Right forelimb (tissue), 1 donor: ENCODE results near the gene HLA-DPA1.
"Not testable (repeated sequence)": the region's sequence is repeated elsewhere in the genome, so short reads cannot be mapped to it uniquely, and the experiment has no call there.

ENCODE experiments used
- DNase-seq: peaks from one replicate; pipeline ENCODE4 v3.0.0-alpha.2; 2018

The HLA-DPA1 gene

DNA sequence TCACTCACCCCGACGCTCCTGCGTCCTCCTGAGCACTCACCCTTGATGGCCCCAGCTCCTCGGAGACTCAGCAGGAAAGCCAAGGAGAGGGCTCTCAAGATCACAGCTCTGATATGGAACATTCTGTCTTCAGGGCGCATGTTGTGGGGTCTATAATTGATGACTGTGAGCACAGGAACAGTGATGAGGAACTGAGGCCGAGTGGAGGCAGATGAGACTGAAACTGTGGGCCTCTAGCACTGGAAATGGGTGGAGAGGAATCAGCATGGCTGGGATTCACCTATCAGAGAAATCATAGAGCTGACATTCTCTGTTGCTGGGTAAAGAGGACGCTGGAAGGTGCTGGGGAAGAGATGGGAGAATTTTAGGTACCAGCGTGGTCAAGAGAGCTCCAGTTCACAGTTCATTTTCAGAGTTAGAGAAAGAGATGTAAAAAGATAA is at the start of gene HLA-DPA1:
Gene HLA-DPA1 (minus strand): TSS at position 219 of the 441 bp plus-strand sequence.
- no peak for DNase-seq

DNA sequence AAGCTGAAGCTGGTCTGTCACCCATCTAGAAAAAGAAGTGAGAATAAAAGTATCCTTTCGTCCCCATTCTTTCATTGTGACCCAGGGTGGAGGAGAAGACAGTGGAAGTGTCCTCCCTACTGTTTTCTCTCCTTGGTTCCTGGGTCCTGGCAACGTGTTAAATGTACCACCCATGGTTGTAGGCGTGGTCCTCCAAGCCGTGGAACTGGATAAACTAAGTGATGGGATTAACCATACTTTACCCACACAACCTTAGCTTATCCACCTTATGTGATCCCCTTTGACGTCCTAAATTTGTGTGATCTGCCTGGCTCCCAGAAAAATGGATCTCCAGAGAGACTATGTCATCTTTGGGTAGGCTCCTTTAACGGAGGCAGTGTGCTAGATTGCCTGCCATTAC is 49.7 kb upstream of the HLA-DPA1 start:
- no peak for DNase-seq

DNA sequence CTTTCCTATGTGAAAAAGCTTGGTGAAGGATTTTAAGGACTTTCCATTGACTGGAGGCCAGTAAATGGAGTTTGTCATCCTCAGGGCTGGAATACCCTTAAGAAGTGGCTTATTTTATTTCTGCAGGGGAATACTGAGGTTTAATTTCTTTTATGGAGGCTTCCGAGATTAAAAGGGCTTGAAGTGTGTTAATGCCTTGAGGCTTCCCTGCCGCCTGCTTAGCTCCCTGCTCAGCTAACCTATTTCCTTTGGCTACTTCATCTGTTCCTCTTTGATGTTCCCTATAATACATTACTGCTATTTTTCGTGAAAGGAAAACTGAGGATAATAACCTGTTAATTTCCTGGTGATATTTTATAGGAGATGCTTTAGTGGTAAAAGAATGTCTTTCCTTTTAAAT is 46.6 kb upstream of the HLA-DPA1 start:
- no peak for DNase-seq

DNA sequence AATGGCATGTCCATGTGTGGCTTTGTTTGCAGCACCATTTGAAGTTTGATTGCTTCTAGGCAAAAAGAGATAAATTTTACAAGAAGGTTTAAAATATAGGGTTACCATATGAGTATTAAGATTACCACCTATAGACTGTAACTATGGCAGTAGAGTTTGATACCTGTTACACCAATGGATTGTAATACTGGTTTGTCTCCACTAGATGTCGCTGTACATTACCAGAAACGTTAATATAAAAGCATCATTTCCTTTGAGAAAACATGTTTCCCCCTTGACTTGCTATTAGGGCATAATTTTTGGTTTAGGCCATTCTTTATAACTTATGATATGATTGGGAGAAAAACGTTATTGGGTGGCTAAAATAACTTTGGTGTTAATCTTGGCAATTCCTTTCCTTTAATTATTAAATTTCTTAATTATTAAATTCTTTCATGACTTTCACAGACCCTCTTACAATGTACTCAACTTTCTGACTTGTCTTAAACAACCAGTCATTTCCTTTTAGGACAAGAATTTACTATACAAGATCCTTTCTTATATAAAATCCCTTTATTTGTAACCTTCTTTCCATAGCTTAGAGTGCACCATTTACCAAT is 45.2 kb upstream of the HLA-DPA1 start:
- DNase-seq = no peak

DNA sequence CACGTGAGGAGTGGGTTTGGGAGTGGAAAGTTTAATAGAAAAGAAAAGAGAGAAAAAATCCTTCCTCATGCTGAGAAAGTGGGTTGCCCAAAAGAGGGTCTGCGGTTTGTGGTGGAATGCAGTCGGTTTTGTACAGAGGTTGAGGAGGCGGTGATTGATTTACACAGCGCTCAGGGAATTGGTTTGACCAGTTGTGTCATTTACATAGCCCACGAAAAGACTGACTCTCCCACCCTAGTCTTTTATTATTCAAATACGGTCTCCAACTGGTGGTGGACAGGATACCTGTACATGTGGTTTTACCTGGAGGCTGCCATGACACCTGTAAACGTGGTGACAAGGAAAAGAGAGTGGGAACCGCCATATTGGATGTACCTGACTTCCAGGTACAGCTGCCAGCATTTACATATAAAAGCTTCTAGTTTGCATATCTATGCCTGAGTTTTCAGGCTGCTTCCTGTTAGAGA is 44.4 kb upstream of the HLA-DPA1 start:
- DNase-seq = no peak

DNA sequence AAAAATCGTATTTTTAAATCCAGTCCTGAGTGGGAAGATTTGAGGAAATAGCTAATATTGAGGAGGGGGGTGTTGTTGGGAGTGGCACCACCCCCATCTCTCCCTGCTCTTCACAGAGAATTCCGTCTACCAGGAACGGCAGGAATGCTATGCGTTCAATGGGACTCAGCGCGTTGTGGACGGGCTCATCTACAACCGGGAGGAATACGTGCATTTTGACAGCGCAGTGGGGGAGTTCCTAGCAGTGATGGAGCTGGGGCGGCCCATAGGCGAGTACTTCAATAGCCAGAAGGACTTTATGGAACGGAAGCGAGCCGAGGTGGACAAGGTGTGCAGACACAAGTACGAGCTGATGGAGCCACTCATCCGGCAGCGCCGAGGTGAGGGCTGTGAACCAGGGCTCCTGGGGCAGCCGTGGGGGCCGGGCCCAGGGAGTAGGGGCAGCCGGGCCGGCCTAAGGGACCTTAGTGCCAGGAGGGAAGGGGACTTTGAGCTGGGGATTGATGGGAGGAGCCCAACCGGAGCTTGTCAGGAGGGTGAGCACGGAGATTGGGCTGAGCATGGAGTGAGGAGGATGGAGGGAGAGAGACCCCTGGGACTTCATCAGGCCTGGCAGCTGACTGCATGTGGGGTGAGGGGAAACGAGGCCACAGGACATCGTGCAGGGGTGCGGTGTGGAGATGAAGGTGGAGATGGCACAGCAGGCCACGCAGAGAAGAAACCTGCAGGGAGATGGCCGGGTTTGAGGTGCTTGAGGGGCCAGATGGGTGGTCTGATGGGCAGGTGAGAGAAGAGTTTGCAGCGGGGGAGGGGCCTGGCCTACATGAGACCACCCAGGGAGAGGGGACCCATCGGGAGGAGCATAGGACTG is 43.6 kb upstream of the HLA-DPA1 start:
- no peak for DNase-seq

DNA sequence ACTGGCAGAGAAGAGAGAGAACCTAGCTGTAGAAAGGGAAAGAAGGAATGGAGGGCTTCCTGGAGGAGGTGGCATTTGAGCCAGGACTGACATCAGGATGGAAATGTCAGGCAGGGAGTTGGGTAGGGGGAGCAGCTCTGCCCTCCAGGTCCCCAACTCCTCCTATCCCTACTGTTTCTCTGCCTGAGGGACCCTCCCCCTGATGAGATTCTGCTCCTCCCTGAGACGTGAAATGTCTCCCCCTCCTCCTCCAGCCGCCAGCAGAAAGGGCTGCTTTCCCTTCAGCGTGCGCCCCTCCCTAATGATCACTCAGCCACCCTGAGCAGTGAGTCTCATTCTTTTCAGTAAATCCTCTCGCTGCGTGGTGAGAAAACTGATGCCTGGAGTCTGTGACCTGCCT is 43.0 kb upstream of the HLA-DPA1 start:
- DNase-seq = no peak

DNA sequence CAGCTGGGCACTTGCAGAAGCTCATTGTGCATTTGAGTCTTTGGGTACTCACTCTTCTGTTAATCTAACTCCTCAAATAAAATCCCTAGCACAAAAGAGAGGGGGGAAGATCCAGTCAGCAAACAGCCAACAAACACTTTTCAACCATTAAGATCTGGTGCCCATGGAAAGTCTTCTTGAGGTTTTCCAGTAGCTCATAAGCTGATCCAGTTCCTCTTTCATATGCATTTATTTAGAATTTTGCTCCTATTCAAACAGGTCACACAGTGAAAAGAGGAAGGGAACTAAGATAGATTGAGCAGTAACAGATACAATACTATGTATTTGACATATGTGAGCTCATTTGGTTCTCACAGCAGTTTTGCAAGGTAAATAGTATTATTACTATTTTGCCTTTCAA is 41.0 kb upstream of the HLA-DPA1 start:
- no peak for DNase-seq

DNA sequence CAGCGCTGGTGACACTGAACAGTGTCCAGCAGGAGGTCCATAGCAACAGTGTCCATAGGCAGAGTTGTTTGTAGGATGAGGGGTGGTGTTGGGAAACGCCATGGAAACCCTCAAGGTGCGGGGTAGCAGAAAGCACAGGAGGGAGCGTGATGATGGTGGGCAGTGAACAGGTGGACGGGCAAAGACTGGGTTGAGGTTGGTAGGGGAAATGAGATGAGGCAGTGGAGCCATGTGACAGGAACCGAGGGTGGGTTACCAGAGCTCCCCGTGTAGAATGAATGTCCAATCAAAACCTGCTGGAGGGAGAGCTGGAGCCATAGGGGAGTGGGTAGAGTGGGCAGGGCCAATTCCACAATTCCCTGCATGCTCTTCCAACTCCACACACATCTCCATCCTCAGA is 40.3 kb upstream of the HLA-DPA1 start:
- DNase-seq = no peak

DNA sequence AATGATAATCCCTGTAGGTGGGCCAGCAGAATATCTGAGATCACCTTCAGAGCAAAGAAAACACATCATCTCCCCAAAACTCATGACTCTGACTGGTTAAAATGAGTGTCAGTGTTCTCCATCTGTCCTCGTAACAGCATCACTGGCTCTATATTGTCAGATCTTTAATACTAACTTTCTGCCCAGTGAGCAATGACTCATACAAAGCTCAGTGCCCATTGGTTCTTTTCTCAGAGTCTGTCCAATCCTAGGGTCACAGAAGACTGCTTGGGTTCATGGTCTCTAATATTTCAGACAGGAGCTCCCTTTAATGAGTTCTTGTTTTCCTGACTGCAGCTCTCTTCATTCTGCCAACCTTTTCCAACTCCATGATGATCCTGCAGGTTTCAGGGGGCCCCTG is 38.7 kb upstream of the HLA-DPA1 start:
- DNase-seq = no peak

DNA sequence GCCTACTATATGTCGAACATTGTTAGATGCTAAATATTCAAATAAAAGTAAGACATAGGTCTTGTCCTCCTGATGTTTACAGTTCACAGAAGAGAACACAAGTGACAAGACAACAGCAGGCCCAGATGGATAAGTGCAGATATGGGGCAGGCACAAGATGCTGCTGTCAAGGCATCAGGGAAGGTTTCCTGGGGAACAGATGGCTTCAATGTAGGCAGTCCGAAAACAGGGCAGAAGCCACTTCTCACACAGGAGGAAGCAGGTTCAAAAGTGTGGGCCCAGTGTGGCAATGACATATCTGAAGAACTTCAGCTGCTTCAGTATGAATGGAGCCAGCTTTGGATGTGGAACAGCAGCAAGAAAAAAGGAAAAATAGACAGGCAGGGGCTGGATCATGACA is 34.9 kb upstream of the HLA-DPA1 start:
- no peak for DNase-seq

DNA sequence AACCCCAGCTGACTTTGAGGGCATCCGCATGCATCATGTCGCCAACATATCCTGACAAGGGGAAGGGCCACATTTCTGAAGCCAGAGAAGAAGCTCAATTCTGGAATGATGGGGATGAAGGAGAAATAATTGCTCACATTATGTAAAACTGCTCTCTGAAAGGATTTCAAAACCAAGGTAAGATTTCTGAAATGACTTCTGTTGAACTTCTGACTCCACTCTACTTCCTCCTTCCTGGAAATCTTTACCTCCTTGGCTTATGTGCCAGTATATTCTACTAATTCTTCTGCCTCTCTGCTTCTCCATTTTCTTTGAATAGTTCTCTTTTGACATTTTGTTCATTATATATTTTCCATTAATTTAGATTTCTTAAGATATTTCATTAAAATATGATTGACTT is 34.2 kb upstream of the HLA-DPA1 start:
- no peak for DNase-seq

DNA sequence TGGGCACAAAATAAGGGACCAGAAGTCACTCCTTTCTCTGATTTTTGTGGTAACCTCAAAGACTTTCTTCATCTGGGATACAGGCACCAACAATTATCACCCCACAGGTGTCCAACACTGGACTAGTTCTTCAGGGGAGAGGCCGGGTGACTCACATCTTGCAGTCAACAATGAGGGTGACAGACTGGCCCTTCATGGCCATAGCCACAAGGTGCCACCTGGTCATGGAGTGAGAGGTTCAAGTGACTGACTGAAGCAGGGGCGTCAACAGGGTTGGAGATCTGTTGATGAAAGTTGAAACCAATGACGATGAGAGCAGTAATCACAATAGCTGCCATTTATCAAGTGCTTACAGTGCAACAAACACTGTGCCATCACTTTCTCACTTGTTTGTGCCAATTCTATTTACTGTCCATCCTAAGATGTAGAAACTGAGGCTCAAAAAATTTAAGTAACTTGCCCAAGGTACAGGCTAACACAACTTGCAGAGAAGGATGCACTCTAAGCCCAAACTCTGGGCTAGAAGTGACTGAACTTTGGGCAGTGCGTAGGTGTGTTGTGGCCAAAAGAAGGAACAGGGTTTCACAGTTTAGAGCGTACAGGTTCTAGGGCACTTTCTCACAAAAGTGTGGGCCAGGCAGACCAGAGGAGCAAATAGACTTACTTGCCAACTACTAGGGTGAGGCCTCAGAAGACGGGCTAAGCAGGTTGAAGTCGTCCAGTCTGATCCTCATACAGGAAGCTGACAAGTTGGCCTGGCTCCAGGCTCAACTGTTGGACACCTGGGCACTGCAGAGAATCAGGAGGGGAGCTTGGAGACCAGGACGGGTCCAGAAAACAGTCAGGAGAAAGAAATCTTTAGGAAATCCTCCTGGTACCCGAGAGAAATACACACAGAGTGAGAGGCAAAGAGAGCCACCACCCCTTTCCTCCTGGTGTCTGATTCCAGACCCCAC is 32.7 kb upstream of the HLA-DPA1 start:
- no peak for DNase-seq

DNA sequence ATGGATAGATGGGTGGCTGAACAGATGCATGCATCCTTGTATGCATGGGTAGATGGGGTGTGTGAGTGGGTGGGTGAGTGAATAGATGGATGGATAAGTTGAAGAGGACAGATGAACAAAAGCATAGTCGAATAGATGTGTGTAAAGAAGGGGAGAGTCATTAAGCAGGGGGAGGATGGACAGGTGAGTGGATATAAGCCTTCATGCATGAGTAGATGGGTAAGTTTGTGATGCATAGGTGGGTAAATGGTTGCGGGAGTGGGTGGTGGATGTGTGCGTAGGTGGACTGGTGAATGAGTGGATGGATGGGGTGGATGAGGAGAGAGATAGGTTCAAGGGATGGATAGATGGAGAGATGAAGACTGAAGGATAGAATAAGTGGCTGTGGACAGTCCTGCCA is 31.9 kb upstream of the HLA-DPA1 start:
- no peak for DNase-seq

DNA sequence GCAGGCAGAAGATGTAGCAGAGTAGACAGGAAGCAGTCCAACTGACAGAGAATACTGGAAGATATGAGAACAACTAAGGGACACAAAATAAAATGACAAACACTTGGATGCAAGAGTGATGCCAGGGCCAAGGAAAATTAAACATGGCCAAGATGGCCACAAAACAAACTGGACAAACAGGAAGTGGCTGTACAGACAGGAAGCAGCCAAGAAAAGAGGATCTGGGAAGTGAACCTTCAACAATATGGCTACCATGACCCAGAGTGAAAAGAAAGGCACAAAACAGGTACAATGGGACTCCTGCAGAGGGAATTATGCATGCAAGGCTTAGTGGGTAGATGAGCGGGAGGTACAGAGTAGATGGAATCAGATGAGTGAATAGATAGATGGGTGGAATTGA is 31.4 kb upstream of the HLA-DPA1 start:
- no peak for DNase-seq

DNA sequence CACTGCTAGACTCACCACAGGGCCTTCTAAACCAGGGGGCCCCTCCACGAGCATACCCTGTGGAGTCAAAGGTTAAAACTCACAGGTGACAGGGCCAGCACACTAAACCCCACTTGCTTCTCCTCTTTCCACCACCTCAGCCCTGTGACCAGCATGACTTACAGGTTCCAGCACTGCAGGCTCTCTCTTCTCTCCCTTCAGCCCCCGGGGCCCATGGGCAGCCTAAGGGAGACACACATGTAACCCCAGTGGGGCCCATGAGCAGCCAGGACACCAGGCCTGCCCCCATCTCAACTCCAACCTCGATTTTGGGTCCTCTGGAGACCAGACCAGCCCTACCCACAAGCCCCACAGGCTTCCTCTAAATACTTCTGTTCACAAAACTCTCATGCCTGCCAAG is 30.3 kb upstream of the HLA-DPA1 start:
- no peak for DNase-seq

DNA sequence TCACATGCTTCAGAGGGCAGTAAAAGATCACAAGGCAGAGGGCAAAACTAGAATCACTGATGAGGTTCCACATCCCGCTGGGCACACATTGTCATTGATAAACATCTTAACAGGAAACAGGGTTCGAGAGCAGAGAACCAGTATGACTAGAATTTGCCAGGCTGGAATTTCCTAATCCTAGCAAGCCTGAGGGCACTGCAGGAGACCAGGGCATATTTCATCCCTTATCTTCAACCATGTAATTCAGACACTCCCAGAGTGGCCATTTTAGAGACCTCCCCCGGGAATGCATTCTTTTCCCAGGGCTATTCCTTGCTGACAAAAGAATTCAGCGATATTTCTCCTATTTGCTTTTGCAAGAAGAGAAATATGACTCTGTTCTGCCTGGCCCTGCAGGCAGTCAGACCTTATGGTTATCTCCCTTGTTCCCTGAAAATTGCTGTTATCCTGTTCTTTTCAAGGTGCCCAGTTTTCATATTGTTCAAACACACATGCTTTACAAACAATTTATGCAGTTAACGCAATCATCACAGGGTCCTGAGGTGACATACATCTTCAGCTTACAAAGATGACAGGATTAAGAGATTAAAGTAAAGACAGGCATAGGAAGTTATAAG is 27.8 kb upstream of the HLA-DPA1 start:
- not testable (repeated sequence) for DNase-seq

DNA sequence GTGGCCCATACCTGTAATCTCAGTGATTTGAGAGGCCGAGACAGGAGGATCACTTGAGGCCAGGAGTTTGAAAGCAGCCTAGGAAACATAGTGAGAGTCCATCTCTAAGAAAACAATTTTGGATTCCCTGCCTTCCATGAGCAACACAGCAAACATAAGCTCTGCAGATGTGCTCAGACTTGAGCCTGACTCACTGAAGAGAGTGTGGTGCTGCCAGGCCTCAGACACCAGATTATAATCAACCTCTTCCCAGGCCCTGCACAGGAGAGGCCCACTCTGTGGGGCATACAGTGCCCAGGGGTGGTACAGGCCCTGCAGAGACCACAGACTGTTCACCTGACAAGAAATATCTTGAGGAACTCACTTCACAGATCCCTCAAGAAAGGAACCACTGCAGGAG is 22.2 kb upstream of the HLA-DPA1 start:
- no peak for DNase-seq

DNA sequence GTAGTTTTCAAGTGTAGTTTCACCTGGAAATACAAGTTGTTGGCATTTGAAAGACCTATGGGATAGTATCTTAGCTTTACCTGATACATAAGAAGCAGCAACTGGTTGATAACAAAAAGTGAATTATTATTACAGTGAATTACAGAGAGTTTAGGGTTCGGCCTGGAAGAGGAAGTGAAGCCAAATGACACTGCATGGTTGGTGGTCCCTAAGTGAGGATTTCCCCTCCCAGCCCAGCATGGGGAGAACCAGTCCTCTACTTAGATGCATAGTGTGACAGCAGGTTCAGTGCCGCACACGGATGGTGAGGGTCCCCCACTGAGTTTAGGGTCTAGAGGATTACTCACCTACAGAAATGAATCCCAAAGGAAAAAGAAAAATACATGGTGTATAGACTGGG is 20.4 kb upstream of the HLA-DPA1 start:
- no peak for DNase-seq

DNA sequence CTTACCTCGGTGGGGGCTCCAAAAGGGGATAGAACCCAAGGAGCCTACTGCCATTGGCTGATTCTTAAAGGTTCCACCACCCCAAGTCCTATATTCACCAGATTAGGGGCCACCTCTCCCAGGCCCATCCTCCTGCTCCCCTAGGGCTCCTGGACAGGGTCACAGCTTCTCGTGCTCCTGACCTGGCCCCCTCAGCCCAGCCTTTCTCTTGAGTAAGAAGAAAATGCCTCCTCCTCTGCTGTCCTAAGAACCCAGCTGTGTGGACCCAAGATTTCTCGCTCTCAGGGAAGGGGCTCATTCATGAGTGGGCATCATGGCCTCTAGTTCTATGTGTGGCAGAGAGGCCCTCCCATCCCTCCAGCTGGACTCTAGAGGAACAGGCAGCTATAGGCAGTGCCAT is 18.9 kb upstream of the HLA-DPA1 start:
- no peak for DNase-seq

DNA sequence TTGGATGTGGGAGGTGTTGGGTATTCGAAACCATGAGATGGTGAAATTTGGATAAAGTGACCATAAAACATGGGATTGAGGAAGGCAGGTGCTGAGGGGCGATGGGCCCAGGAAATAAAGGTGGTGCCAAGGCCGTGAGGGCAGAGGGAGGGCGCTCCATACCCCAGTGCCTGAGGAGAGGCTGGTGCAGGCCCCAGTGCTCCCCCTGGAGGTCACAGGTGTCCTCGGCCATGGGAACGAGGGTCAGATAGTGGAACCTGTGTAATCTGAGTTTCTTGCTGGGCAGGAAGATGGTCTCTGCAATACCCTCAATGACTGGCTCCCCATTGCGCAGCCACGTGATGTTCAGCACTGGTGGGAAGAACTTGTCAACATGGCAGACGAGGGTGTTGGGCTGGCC is 18.5 kb upstream of the HLA-DPA1 start:
- DNase-seq = no peak

DNA sequence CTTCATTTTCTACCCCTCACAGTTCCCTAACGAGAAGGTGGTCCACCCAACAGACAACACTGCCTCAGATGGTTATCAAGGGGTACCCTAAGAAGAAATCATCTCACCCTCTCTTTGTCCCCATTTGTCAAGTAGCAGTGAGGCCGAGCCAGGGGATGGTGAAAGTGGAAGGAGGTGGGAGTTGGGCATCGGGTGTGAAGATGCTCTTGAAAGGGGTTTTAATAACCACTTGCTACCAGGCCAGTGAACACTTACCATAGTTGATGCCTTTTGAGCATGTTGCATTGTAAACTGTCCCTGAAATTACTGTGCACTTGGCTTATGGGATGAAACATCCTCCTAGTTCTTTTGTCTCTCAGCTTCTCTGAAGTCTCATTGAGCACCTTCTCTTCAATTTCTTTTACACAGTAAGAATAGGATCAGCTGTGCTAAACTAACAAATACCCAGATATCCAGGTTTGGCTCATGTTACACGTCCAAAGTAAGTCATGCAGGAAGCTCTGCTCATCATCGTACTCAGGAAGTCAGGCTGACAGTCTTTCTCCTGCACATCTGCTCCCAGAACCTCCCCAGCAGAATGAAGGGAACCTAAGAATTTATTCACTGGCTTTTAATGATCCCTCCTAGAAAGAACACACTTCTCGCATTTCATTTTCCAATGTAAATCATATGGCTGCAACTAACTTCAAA is 15.6 kb upstream of the HLA-DPA1 start:
- DNase-seq = no peak
